Upper lobe of right lung (tissue), 1 donor: Measurements from ENCODE around the gene SNN. TPM values are rescaled to one million over a fixed set of nuclear protein-coding genes. Genes with fewer than 3 reads are reported as not detected.
A peak's percentile ranks its signal among the peaks of the same experiment; 100 is the strongest.

Experiments used
- ATAC-seq: fragments of 200-7000 bp; cut with Tn5 transposase; one replicate; pipeline ENCODE4 v1.9.1; 2020; ENCODE audit warnings: mild to moderate bottlenecking, moderate library complexity
- DNase-seq: peaks from one replicate; pipeline ENCODE4 v3.0.0-alpha.2; 2020
- H3K27ac ChIP-seq: fragments of 200-600 bp; one replicate; pipeline ENCODE4 v1.8.0; 2022
- H3K27me3 ChIP-seq: fragments of 200-600 bp; one replicate; pipeline ENCODE4 v1.8.0; 2022; ENCODE audit warnings: mild to moderate bottlenecking
- H3K36me3 ChIP-seq: fragments of 200-600 bp; one replicate; pipeline ENCODE4 v1.8.0; 2022
- H3K4me1 ChIP-seq: fragments of 200-600 bp; one replicate; pipeline ENCODE4 v1.8.0; 2022
- H3K4me3 ChIP-seq: fragments of 200-600 bp; one replicate; pipeline ENCODE4 v1.8.0; 2022; ENCODE audit warnings: mild to moderate bottlenecking
- H3K9me3 ChIP-seq: fragments of 200-600 bp; one replicate; pipeline ENCODE4 v1.8.0; 2022
- intact Hi-C: fragments of 100-400 bp; cut with DNase I; formaldehyde crosslinking; loops from one replicate; pipeline ENCODE4 v1.11.0; 2022
- total RNA-seq: library from RNA; stranded (reverse); fragmentation: NEBNext Ultra II Directional; extraction: Animal tissue kit (Norgen Biotek cat#: 25700); gene quantifications from one replicate; pipeline ENCODE4 v1.2.1, GENCODE V29; 2021
- TF ChIP-seq, protein P1 (sequence below): fragments of 200-600 bp; IDR thresholded peaks from one replicate; pipeline ENCODE4 v1.8.0; 2022; ENCODE audit warnings: antibody characterized with exemption
- donor health status: DM: no; HTN: yes; CAD: no; lungs with severe emphysema.

The SNN gene
- total RNA-seq, 1 donor from 2014 or later, result 31.1 TPM

DNA sequence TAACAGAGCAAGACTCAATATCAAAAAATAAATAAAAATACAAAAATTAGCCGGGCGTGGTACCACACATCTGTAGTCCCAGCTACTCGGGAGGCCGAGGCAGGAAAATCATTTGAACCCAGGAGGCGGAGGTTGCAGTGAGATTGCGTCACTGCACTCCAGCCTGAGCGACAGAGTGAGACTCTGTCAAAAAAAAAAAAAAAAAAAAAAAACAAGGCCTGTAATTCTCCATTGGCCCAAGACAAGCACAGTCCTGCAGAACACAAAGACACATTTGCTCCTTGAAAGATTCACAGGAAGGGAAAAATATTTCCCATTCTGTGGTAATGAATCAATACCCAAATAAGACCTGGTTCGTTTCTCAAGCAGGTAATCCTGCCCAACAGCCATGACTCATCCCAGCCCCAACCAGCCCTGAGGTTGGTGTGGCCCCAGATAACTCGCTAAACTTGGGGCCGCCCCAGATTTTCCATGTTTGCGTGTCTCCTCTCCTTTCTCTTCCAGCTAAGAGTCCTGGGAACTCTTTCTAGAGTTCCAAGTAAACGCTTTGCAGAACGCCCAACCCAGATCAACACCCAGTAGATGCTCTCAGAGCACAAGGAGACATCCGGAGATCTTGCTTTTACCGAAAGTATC is 40.3 kb upstream of the SNN start:
- no peak for DNase-seq
- no peak overlapping the region for H3K4me3 ChIP-seq

GRCh38 chr16:11629071-11630030 is 38.9 kb upstream of the SNN start:
- DNase-seq (no peak), ATAC-seq (peak; percentile 71)
- H3K9me3 ChIP-seq, result no peaks in the 10 kb centered on the region
- intact Hi-C loops, result no loop called here
- TF ChIP-seq, protein P1, sequence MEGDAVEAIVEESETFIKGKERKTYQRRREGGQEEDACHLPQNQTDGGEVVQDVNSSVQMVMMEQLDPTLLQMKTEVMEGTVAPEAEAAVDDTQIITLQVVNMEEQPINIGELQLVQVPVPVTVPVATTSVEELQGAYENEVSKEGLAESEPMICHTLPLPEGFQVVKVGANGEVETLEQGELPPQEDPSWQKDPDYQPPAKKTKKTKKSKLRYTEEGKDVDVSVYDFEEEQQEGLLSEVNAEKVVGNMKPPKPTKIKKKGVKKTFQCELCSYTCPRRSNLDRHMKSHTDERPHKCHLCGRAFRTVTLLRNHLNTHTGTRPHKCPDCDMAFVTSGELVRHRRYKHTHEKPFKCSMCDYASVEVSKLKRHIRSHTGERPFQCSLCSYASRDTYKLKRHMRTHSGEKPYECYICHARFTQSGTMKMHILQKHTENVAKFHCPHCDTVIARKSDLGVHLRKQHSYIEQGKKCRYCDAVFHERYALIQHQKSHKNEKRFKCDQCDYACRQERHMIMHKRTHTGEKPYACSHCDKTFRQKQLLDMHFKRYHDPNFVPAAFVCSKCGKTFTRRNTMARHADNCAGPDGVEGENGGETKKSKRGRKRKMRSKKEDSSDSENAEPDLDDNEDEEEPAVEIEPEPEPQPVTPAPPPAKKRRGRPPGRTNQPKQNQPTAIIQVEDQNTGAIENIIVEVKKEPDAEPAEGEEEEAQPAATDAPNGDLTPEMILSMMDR, result no peak
- H3K27ac ChIP-seq, result peak overlapping the region; percentile 70
- H3K27me3 ChIP-seq, result no peaks in the 10 kb centered on the region
- no peak overlapping the region for H3K4me3 ChIP-seq
- no peaks in the 10 kb centered on the region for H3K36me3 ChIP-seq
- peaks cover 46% of the 10 kb centered on the region for H3K4me1 ChIP-seq

More for the DNA sequence above, 40.3 kb upstream of the SNN start:
- intact Hi-C loops, result no loop called here
- Histone ChIP-seq H3K27ac (peak overlapping the region; percentile 70), H3K36me3 (no peaks in the 10 kb centered on the region), H3K27me3 (no peaks in the 10 kb centered on the region), H3K9me3 (no peaks in the 10 kb centered on the region), H3K4me1 (peaks cover 32% of the 10 kb centered on the region)
- no peak for ATAC-seq
- TF ChIP-seq, protein P1, result no peak

DNA sequence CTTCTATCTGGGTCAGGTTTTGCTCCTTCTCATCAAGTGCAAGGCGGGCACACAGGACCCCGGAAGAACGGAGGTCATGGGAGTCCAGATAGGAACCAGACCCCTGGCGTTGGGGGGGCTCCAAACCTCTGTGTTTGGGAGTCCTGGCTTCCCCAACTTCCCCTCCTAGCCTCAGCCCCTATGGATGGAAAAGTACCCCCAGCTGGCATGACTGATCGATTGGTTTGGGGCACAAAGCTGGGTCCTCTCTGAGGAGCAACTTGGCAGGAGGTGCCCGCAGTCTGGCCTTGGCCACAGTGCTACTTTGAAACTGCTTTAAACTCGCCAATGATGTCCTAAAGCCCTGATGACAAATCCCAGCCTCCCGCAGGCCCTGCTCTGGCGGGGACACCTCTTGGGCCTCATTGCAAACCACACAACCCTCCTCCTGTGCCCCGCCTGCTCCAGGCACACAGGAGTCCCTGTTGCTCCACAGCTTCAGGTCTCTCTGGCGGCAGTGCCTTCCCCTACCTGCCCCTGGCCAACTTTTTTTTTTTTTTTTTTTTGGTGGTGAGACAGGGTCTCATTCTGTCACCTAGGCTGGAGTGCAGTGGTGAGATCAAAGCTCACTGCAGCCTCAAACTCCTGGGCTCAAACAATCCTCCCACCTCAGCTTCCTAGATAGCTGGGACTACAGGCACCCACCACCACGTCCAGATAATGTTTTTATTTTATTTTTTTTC is 38.0 kb upstream of the SNN start:
- intact Hi-C loops, result no loop called here

GRCh38 chr16:11630768-11631056 is 37.5 kb upstream of the SNN start:
- peak overlapping the region; percentile 70 for H3K27ac ChIP-seq
- peaks cover 47% of the 10 kb centered on the region for H3K4me1 ChIP-seq
- ATAC-seq (no peak), DNase-seq (no peak)
- H3K9me3 ChIP-seq, result no peaks in the 10 kb centered on the region
- TF ChIP-seq, protein P1, result no peak
- intact Hi-C loops, result no loop called here
- H3K36me3 ChIP-seq, result no peaks in the 10 kb centered on the region
- H3K4me3 ChIP-seq, result no peak overlapping the region
- H3K27me3 ChIP-seq, result no peaks in the 10 kb centered on the region

More for the DNA sequence above, 38.0 kb upstream of the SNN start:
- ATAC-seq (peak; percentile 21), DNase-seq (no peak)
- Histone ChIP-seq H3K4me3 (no peak overlapping the region), H3K4me1 (peaks cover 47% of the 10 kb centered on the region), H3K27me3 (no peaks in the 10 kb centered on the region), H3K9me3 (no peaks in the 10 kb centered on the region), H3K36me3 (no peaks in the 10 kb centered on the region), H3K27ac (peak overlapping the region; percentile 70)
- TF ChIP-seq, protein P1, result no peak

DNA sequence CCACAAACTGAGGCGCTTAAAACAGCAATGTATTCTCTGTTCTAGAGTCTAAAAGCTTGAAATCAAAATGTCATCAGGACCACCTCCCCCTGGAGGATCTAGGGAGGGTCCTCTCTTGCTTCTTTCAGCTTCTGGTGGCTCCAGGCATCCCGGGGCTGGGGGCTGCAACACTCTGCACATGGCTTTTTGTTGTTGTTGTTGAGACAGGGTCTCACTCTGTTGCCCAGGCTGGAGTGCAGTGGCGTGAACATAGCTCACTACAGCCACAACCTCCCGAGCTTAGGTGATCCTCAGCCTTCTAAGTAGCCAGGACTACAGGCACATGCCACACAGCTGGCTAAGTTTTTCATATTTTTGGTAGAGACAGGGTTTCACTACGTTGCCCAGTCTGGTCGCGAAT is 37.0 kb upstream of the SNN start:
- no peaks in the 10 kb centered on the region for H3K9me3 ChIP-seq
- peaks cover 47% of the 10 kb centered on the region for H3K4me1 ChIP-seq
- H3K36me3 ChIP-seq, result no peaks in the 10 kb centered on the region
- intact Hi-C loops, result no loop called here
- H3K27ac ChIP-seq, result no peak overlapping the region
- no peak overlapping the region for H3K4me3 ChIP-seq
- TF ChIP-seq, protein P1, result no peak
- no peak for DNase-seq
- no peak for ATAC-seq
- no peaks in the 10 kb centered on the region for H3K27me3 ChIP-seq
